Measurements from ENCODE around the gene SPAG16.
"Not testable (repeated sequence)": the region's sequence is repeated elsewhere in the genome, so short reads cannot be mapped to it uniquely, and the experiment has no call there.

SPAG16 gene

GRCh38 chr2:213274143-213274542, 10.1 kb upstream of the SPAG16 start:
- H3K9ac ChIP-seq (ENCODE audit: low read length): no peak overlapping the region
- H3K4ac ChIP-seq (ENCODE audit: low read depth, low read length): no peak overlapping the region
- no peak overlapping the region for H2BK5ac ChIP-seq (ENCODE audit: low read length)
- no peak overlapping the region for H2BK15ac ChIP-seq (replicated peaks; ENCODE audit: low read depth)
- H2AK5ac ChIP-seq (ENCODE audit: low read length): no peak overlapping the region
- H4K8ac ChIP-seq (ENCODE audit: low read depth, low read length): no peak overlapping the region
- H3K27me3 ChIP-seq (ENCODE audit: insufficient read depth, low read length, poor library complexity): no peaks in the 10 kb centered on the region
- no peaks in the 10 kb centered on the region for H3K36me3 ChIP-seq (ENCODE audit: control insufficient read depth, insufficient read depth, low read length)
- no peak overlapping the region for H2BK120ac ChIP-seq (ENCODE audit: low read depth, low read length)
- no peak overlapping the region for H3K23ac ChIP-seq (ENCODE audit: low read length)
- H3K4me3 ChIP-seq (ENCODE audit: low read length): no peak overlapping the region
- no peak overlapping the region for H3K27ac ChIP-seq (ENCODE audit: low read depth, low read length)
- no CpG with 5 or more reads among the region's 1 CpG for WGBS (ENCODE audit: extremely low coverage, insufficient coverage, low lambda C conversion rate)
- no peak overlapping the region for H3K56ac ChIP-seq (ENCODE audit: low read length)
- no peak overlapping the region for H4K5ac ChIP-seq (ENCODE audit: low read length)
- H3K79me2 ChIP-seq (ENCODE audit: control insufficient read depth, insufficient read depth, low read length): no peaks in the 10 kb centered on the region
- H3K79me1 ChIP-seq (ENCODE audit: low read length): no peaks in the 10 kb centered on the region
- no peak overlapping the region for H3K4me2 ChIP-seq (ENCODE audit: low read length)
- no peak overlapping the region for H3K18ac ChIP-seq (ENCODE audit: low read length)
- no peak for DNase-seq
- H3K4me1 ChIP-seq (ENCODE audit: control insufficient read depth, low read depth, low read length): no peaks in the 10 kb centered on the region

- H2AK5ac ChIP-seq (ENCODE audit: low read length): no peak overlapping the region
- no peaks in the 10 kb centered on the region for H3K79me2 ChIP-seq (ENCODE audit: control insufficient read depth, insufficient read depth, low read length)
- H3K4me3 ChIP-seq (ENCODE audit: low read length): no peak overlapping the region
- H3K27ac ChIP-seq (ENCODE audit: low read depth, low read length): no peak overlapping the region
- no peak overlapping the region for H3K4ac ChIP-seq (ENCODE audit: low read depth, low read length)
- no peak overlapping the region for H3K23ac ChIP-seq (ENCODE audit: low read length)
- no peak overlapping the region for H4K5ac ChIP-seq (ENCODE audit: low read length)
- no peak overlapping the region for H3K4me2 ChIP-seq (ENCODE audit: low read length)
- H3K18ac ChIP-seq (ENCODE audit: low read length): no peak overlapping the region
- no peak overlapping the region for H2BK15ac ChIP-seq (replicated peaks; ENCODE audit: low read depth)
- H2BK5ac ChIP-seq (ENCODE audit: low read length): no peak overlapping the region
- no peaks in the 10 kb centered on the region for H3K4me1 ChIP-seq (ENCODE audit: control insufficient read depth, low read depth, low read length)
- H3K9ac ChIP-seq (ENCODE audit: low read length): no peak overlapping the region
- no peaks in the 10 kb centered on the region for H3K36me3 ChIP-seq (ENCODE audit: control insufficient read depth, insufficient read depth, low read length)
- H3K27me3 ChIP-seq (ENCODE audit: insufficient read depth, low read length, poor library complexity): no peaks in the 10 kb centered on the region
- H4K8ac ChIP-seq (ENCODE audit: low read depth, low read length): no peak overlapping the region
- H3K56ac ChIP-seq (ENCODE audit: low read length): no peak overlapping the region
- no peaks in the 10 kb centered on the region for H3K79me1 ChIP-seq (ENCODE audit: low read length)
- no CpG with 5 or more reads among the region's 1 CpG for WGBS (ENCODE audit: extremely low coverage, insufficient coverage, low lambda C conversion rate)
- no peak overlapping the region for H2BK120ac ChIP-seq (ENCODE audit: low read depth, low read length)
- DNase-seq: no peak
Observed at GRCh38 chr2:213275265-213275664, 9.0 kb upstream of the SPAG16 start.

GRCh38 chr2:213277134-213277533, 7.1 kb upstream of the SPAG16 start:
- H2AK5ac ChIP-seq (ENCODE audit: low read length); H2BK5ac ChIP-seq (ENCODE audit: low read length); DNase-seq; H3K9ac ChIP-seq (ENCODE audit: low read length); H3K27me3 ChIP-seq (ENCODE audit: insufficient read depth, low read length, poor library complexity); H3K27ac ChIP-seq (ENCODE audit: low read depth, low read length); H2BK120ac ChIP-seq (ENCODE audit: low read depth, low read length); H3K79me2 ChIP-seq (ENCODE audit: control insufficient read depth, insufficient read depth, low read length); H3K18ac ChIP-seq (ENCODE audit: low read length); H3K4ac ChIP-seq (ENCODE audit: low read depth, low read length); H3K36me3 ChIP-seq (ENCODE audit: control insufficient read depth, insufficient read depth, low read length); H3K79me1 ChIP-seq (ENCODE audit: low read length); H3K4me1 ChIP-seq (ENCODE audit: control insufficient read depth, low read depth, low read length); H3K56ac ChIP-seq (ENCODE audit: low read length); H3K4me2 ChIP-seq (ENCODE audit: low read length); H3K4me3 ChIP-seq (ENCODE audit: low read length); H3K23ac ChIP-seq (ENCODE audit: low read length); H4K5ac ChIP-seq (ENCODE audit: low read length); H4K8ac ChIP-seq (ENCODE audit: low read depth, low read length); H2BK15ac ChIP-seq (replicated peaks; ENCODE audit: low read depth): not testable (repeated sequence)
- no CpG with 5 or more reads among the region's 2 CpGs for WGBS (ENCODE audit: extremely low coverage, insufficient coverage, low lambda C conversion rate)

GRCh38 chr2:213279116-213279620, 5.1 kb upstream of the SPAG16 start:
- no peak overlapping the region for H3K56ac ChIP-seq (ENCODE audit: low read length)
- no peak overlapping the region for H3K9ac ChIP-seq (ENCODE audit: low read length)
- no peaks in the 10 kb centered on the region for H3K4me1 ChIP-seq (ENCODE audit: control insufficient read depth, low read depth, low read length)
- H3K4me3 ChIP-seq (ENCODE audit: low read length): no peak overlapping the region
- no peak overlapping the region for H3K4ac ChIP-seq (ENCODE audit: low read depth, low read length)
- no peak overlapping the region for H3K18ac ChIP-seq (ENCODE audit: low read length)
- H3K23ac ChIP-seq (ENCODE audit: low read length): no peak overlapping the region
- no peaks in the 10 kb centered on the region for H3K27me3 ChIP-seq (ENCODE audit: insufficient read depth, low read length, poor library complexity)
- H3K79me2 ChIP-seq (ENCODE audit: control insufficient read depth, insufficient read depth, low read length): no peaks in the 10 kb centered on the region
- no peak overlapping the region for H4K5ac ChIP-seq (ENCODE audit: low read length)
- WGBS (ENCODE audit: extremely low coverage, insufficient coverage, low lambda C conversion rate): no CpG with 5 or more reads among the region's 1 CpG
- H4K8ac ChIP-seq (ENCODE audit: low read depth, low read length): no peak overlapping the region
- no peak overlapping the region for H3K27ac ChIP-seq (ENCODE audit: low read depth, low read length)
- DNase-seq: no peak
- H2BK120ac ChIP-seq (ENCODE audit: low read depth, low read length): no peak overlapping the region
- no peak overlapping the region for H2AK5ac ChIP-seq (ENCODE audit: low read length)
- H2BK15ac ChIP-seq (replicated peaks; ENCODE audit: low read depth): no peak overlapping the region
- H3K79me1 ChIP-seq (ENCODE audit: low read length): no peaks in the 10 kb centered on the region
- no peak overlapping the region for H2BK5ac ChIP-seq (ENCODE audit: low read length)
- no peak overlapping the region for H3K4me2 ChIP-seq (ENCODE audit: low read length)
- H3K36me3 ChIP-seq (ENCODE audit: control insufficient read depth, insufficient read depth, low read length): no peaks in the 10 kb centered on the region

- no CpG with 5 or more reads among the region's 1 CpG for WGBS (ENCODE audit: extremely low coverage, insufficient coverage, low lambda C conversion rate)
- no peak overlapping the region for H3K27ac ChIP-seq (ENCODE audit: low read depth, low read length)
Observed at GRCh38 chr2:213279971-213280370, 4.3 kb upstream of the SPAG16 start.

GRCh38 chr2:213281156-213281555, 3.1 kb upstream of the SPAG16 start:
- no peak overlapping the region for H3K56ac ChIP-seq (ENCODE audit: low read length)
- H4K8ac ChIP-seq (ENCODE audit: low read depth, low read length): no peak overlapping the region
- no peaks in the 10 kb centered on the region for H3K79me2 ChIP-seq (ENCODE audit: control insufficient read depth, insufficient read depth, low read length)
- no peaks in the 10 kb centered on the region for H3K79me1 ChIP-seq (ENCODE audit: low read length)
- no peak overlapping the region for H3K4me2 ChIP-seq (ENCODE audit: low read length)
- no peak overlapping the region for H3K18ac ChIP-seq (ENCODE audit: low read length)
- no peaks in the 10 kb centered on the region for H3K27me3 ChIP-seq (ENCODE audit: insufficient read depth, low read length, poor library complexity)
- no peak overlapping the region for H3K4me3 ChIP-seq (ENCODE audit: low read length)
- H4K5ac ChIP-seq (ENCODE audit: low read length): no peak overlapping the region
- no peak overlapping the region for H2BK15ac ChIP-seq (replicated peaks; ENCODE audit: low read depth)
- H3K27ac ChIP-seq (ENCODE audit: low read depth, low read length): no peak overlapping the region
- no peak overlapping the region for H2BK120ac ChIP-seq (ENCODE audit: low read depth, low read length)
- no peak overlapping the region for H3K9ac ChIP-seq (ENCODE audit: low read length)
- no CpG with 5 or more reads among the region's 1 CpG for WGBS (ENCODE audit: extremely low coverage, insufficient coverage, low lambda C conversion rate)
- no peak overlapping the region for H3K4ac ChIP-seq (ENCODE audit: low read depth, low read length)
- H3K36me3 ChIP-seq (ENCODE audit: control insufficient read depth, insufficient read depth, low read length): no peaks in the 10 kb centered on the region
- no peak for DNase-seq
- no peak overlapping the region for H2BK5ac ChIP-seq (ENCODE audit: low read length)
- no peak overlapping the region for H3K23ac ChIP-seq (ENCODE audit: low read length)
- H2AK5ac ChIP-seq (ENCODE audit: low read length): no peak overlapping the region
- no peaks in the 10 kb centered on the region for H3K4me1 ChIP-seq (ENCODE audit: control insufficient read depth, low read depth, low read length)

More at GRCh38 chr2:213279971-213280370, 4.3 kb upstream of the SPAG16 start:
- no peak overlapping the region for H3K4ac ChIP-seq (ENCODE audit: low read depth, low read length)
- no peaks in the 10 kb centered on the region for H3K79me1 ChIP-seq (ENCODE audit: low read length)
- no peaks in the 10 kb centered on the region for H3K4me1 ChIP-seq (ENCODE audit: control insufficient read depth, low read depth, low read length)
- no peak overlapping the region for H2BK5ac ChIP-seq (ENCODE audit: low read length)
- no peak overlapping the region for H4K8ac ChIP-seq (ENCODE audit: low read depth, low read length)
- no peak overlapping the region for H4K5ac ChIP-seq (ENCODE audit: low read length)
- H3K4me3 ChIP-seq (ENCODE audit: low read length): no peak overlapping the region
- H3K36me3 ChIP-seq (ENCODE audit: control insufficient read depth, insufficient read depth, low read length): no peaks in the 10 kb centered on the region
- H3K4me2 ChIP-seq (ENCODE audit: low read length): no peak overlapping the region
- no peak for DNase-seq
- H3K9ac ChIP-seq (ENCODE audit: low read length): no peak overlapping the region
- no peak overlapping the region for H3K18ac ChIP-seq (ENCODE audit: low read length)
- no peak overlapping the region for H3K56ac ChIP-seq (ENCODE audit: low read length)
- H2BK120ac ChIP-seq (ENCODE audit: low read depth, low read length): no peak overlapping the region
- H3K23ac ChIP-seq (ENCODE audit: low read length): no peak overlapping the region
- no peak overlapping the region for H2BK15ac ChIP-seq (replicated peaks; ENCODE audit: low read depth)
- H2AK5ac ChIP-seq (ENCODE audit: low read length): no peak overlapping the region
- no peaks in the 10 kb centered on the region for H3K27me3 ChIP-seq (ENCODE audit: insufficient read depth, low read length, poor library complexity)
- no peaks in the 10 kb centered on the region for H3K79me2 ChIP-seq (ENCODE audit: control insufficient read depth, insufficient read depth, low read length)
